Keratinocyte (primary cell): ENCODE measurements around the gene INTS14. TPM values are rescaled to one million over a fixed set of nuclear protein-coding genes. Genes with fewer than 3 reads are reported as not detected.

Source experiments
- DNase-seq: peaks from one replicate; pipeline ENCODE4 v3.0.0-alpha.2; 2011; ENCODE audit warnings: low read depth, missing footprints, low spot score
- FAIRE-seq: peaks from 2 replicates; lab custom pipeline; 2011; peaks lifted over from hg19 to GRCh38; lab: Jason Lieb, UNC
- H2AFZ ChIP-seq: 2 replicates; pipeline ENCODE4 v1.6.0; 2012; ENCODE audit warnings: low read length, control low read depth, inconsistent platforms; ENCODE audit not compliant: control insufficient read depth
- H3K27ac ChIP-seq: 2 replicates; pipeline ENCODE4 v1.5.1; 2011; ENCODE audit warnings: low read length; ENCODE audit not compliant: control insufficient read depth, insufficient read depth
- H3K27me3 ChIP-seq: 3 replicates; pipeline ENCODE4 v1.6.0; 2011; ENCODE audit warnings: low read length; ENCODE audit not compliant: control insufficient read depth, insufficient read depth; ENCODE audit errors: extremely low read depth
- H3K36me3 ChIP-seq, 2 experiments: 2 replicates in 1 of 2; 3 replicates in 1 of 2; pipeline ENCODE4 v1.5.1; 2011; ENCODE audit warnings: low read length in 2 of 2, mild to moderate bottlenecking in 1 of 2; ENCODE audit not compliant: control insufficient read depth in 2 of 2, insufficient read depth in 2 of 2; ENCODE audit errors: extremely low read depth in 1 of 2
- H3K4me1 ChIP-seq: 3 replicates; pipeline ENCODE4 v1.5.1; 2011; ENCODE audit warnings: low read length; ENCODE audit not compliant: control insufficient read depth, insufficient read depth; ENCODE audit errors: extremely low read depth
- H3K4me2 ChIP-seq: 3 replicates; pipeline ENCODE4 v1.6.0; 2011; ENCODE audit warnings: low read depth, low read length; ENCODE audit not compliant: control insufficient read depth, insufficient read depth; ENCODE audit errors: extremely low read depth
- H3K4me3 ChIP-seq, 3 experiments: fragments of 200-600 bp in 1 of 3; sonication (generic) in 1 of 3; 2 replicates in 2 of 3; 3 replicates in 1 of 3; pipeline ENCODE4 v1.5.1; 2011 to 2016; ENCODE audit warnings: low read length in 3 of 3, mild to moderate bottlenecking in 3 of 3, control low read depth in 2 of 3, inconsistent platforms in 1 of 3, low read depth in 1 of 3, mixed read lengths in 1 of 3, mixed run types in 1 of 3, moderate library complexity in 1 of 3; ENCODE audit not compliant: control insufficient read depth in 2 of 3, insufficient read depth in 2 of 3; ENCODE audit errors: extremely low read depth in 1 of 3
- H3K79me2 ChIP-seq: 2 replicates; pipeline ENCODE4 v1.6.0; 2012; ENCODE audit warnings: low read length; ENCODE audit not compliant: control insufficient read depth, insufficient read depth
- H3K9ac ChIP-seq: 3 replicates; pipeline ENCODE4 v1.6.0; 2011; ENCODE audit warnings: low read length; ENCODE audit not compliant: control insufficient read depth, insufficient read depth; ENCODE audit errors: extremely low read depth
- H3K9me1 ChIP-seq: 3 replicates; pipeline ENCODE4 v1.6.0; 2011; ENCODE audit warnings: low read length; ENCODE audit not compliant: control insufficient read depth, insufficient read depth; ENCODE audit errors: extremely low read depth
- H3K9me3 ChIP-seq: 2 replicates; pipeline ENCODE4 v1.5.1; 2012; ENCODE audit warnings: low read depth, low read length; ENCODE audit not compliant: control insufficient read depth
- H4K20me1 ChIP-seq: 3 replicates; pipeline ENCODE4 v1.6.0; 2011; ENCODE audit warnings: low read length; ENCODE audit not compliant: control insufficient read depth, insufficient read depth; ENCODE audit errors: extremely low read depth
- EZH2 ChIP-seq: IDR thresholded peaks from one replicate; pipeline ENCODE4 v1.6.1; 2012; ENCODE audit warnings: inconsistent platforms, mild to moderate bottlenecking, low read length, moderate library complexity
- dilution Hi-C: fragments of 300-500 bp; cut with MboI; formaldehyde crosslinking; loops from one replicate; pipeline ENCODE4 v1.7.0; 2020; ENCODE audit warnings: low sequenced_read_pairs; ENCODE audit not compliant: extremely low pct_ligation_motif_present
- polyA plus RNA-seq, 5 experiments: library from polyadenylated mRNA; depleted of rRNA in 3 of 5; stranded (reverse) in 3 of 5; stranded (forward) in 1 of 5; unstranded in 1 of 5; fragments of >200 nt; gene quantifications; 1 replicate in 1 of 5; 2 replicates in 3 of 5; 3 replicates in 1 of 5; pipeline versions ENCODE4 v1.2.1 to v1.2.3, GENCODE V29; 2011 to 2012; ENCODE audit warnings: missing spikeins in 2 of 5, low read depth in 1 of 5, low replicate concordance in 1 of 5
- TF ChIP-seq, protein P1 (sequence below), 3 experiments: IDR thresholded peaks in 1 of 3; conservative IDR thresholded peaks in 1 of 3; optimal IDR thresholded peaks in 1 of 3; 2 replicates in 2 of 3; 3 replicates in 1 of 3; pipeline versions ENCODE3 to v1.5.1; 2011; ENCODE audit warnings: low read length in 3 of 3, mild to moderate bottlenecking in 3 of 3, moderate library complexity in 2 of 3, control low read depth in 1 of 3, inconsistent platforms in 1 of 3; ENCODE audit not compliant: insufficient read depth in 2 of 3; ENCODE audit errors: extremely low read depth in 1 of 3

Gene INTS14
- polyA plus RNA-seq, 1 donor (not counting 4 experiments of a cell fraction or from before 2014, with no cell fraction given), result 51.0 TPM

DNA sequence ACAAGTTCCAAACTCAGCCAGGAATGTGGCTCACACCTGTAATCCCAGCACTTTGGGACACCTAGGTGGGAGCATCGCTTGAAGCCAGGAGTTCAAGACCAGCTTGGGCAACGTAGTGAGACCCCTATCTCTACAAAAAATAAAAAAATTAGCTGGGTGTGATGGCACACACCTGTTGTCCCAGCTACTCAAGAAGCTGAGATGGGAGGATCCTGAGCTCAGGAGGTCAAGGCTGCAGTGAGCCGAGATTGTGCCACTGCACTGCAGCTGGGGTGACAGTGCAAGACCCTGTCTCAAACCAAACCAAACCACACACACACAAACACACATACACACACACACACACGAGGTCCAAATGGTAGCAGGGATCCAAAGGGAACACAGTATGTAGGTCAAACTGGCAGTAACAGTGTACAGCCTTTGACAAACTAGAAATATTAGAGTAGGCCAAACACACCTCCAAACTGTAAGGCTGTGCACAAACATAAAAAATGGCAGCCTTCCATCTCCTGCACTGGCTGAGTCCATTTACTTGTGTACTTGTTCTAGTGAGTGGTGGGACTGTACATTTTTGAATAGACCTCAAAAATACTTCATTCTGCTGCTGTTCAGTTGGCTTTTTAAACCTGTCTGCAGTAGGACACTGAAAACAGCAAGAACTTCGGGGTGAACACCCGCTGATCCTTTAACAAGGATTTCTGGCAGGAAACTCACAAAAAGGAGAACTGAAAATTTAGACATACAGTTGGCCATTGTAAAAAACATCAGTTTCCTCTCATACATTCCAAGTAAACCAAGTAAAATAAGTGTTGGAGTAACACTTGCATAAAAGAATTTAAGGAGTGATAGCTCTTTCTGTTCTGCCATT, 33.6 kb downstream of the INTS14 start:
- no peak overlapping the region for H3K9ac ChIP-seq
- dilution Hi-C loops, result no loop called here
- TF ChIP-seq, protein P1, sequence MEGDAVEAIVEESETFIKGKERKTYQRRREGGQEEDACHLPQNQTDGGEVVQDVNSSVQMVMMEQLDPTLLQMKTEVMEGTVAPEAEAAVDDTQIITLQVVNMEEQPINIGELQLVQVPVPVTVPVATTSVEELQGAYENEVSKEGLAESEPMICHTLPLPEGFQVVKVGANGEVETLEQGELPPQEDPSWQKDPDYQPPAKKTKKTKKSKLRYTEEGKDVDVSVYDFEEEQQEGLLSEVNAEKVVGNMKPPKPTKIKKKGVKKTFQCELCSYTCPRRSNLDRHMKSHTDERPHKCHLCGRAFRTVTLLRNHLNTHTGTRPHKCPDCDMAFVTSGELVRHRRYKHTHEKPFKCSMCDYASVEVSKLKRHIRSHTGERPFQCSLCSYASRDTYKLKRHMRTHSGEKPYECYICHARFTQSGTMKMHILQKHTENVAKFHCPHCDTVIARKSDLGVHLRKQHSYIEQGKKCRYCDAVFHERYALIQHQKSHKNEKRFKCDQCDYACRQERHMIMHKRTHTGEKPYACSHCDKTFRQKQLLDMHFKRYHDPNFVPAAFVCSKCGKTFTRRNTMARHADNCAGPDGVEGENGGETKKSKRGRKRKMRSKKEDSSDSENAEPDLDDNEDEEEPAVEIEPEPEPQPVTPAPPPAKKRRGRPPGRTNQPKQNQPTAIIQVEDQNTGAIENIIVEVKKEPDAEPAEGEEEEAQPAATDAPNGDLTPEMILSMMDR (optimal IDR thresholded peaks at IDR 0.05 in 1 of 3, IDR thresholded peaks at IDR 0.05 in 1 of 3, conservative IDR thresholded peaks at IDR 0.05 in 1 of 3; ENCODE audit: extremely low read depth in 1 of 3, insufficient read depth in 2 of 3, low read length in 3 of 3), result no peak
- TF ChIP-seq EZH2, result no peak
- H3K27me3 ChIP-seq, result no peaks in the 10 kb centered on the region
- FAIRE-seq (no peak), DNase-seq (no peak)
- no peak overlapping the region for H2AFZ ChIP-seq
- H3K9me3 ChIP-seq, result no peaks in the 10 kb centered on the region
- H3K79me2 ChIP-seq, result no peaks in the 10 kb centered on the region
- H3K9me1 ChIP-seq, result no peaks in the 10 kb centered on the region
- H3K4me1 ChIP-seq, result peaks cover 10% of the 10 kb centered on the region
- no peaks in the 10 kb centered on the region for H4K20me1 ChIP-seq
- H3K4me2 ChIP-seq, result no peak overlapping the region
- no peak overlapping the region for H3K4me3 ChIP-seq
- no peak overlapping the region for H3K27ac ChIP-seq
- peaks cover 9 to 38% of the 10 kb centered on the region in 2 experiments for H3K36me3 ChIP-seq

DNA sequence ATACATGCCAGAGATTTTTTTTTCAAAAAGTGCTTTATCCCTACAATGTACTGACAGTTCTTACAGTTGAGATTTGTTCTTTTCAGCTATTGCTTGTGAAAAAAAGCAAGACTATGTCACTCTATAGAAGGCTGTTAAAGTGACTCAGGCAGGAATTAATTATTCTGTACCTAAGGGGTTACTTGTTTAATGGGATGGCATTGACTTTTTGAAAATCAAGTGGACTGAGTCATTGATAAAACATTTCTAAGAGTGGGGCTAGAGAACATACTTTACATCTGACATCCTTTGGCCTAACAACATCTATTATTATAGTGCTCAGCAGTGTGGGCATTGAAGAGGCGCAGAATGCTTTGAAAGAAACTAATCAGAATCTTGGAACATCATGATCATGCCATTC, 34.3 kb downstream of the INTS14 start:
- no peak overlapping the region for H2AFZ ChIP-seq
- no peak overlapping the region for H3K9ac ChIP-seq
- H4K20me1 ChIP-seq, result no peaks in the 10 kb centered on the region
- no peaks in the 10 kb centered on the region for H3K79me2 ChIP-seq
- dilution Hi-C loops, result no loop called here
- H3K4me2 ChIP-seq, result no peak overlapping the region
- H3K4me1 ChIP-seq, result peaks cover 10% of the 10 kb centered on the region
- H3K27me3 ChIP-seq, result no peaks in the 10 kb centered on the region
- H3K36me3 ChIP-seq, result peaks cover 10 to 33% of the 10 kb centered on the region in 2 experiments
- no peak overlapping the region for H3K4me3 ChIP-seq
- no peaks in the 10 kb centered on the region for H3K9me3 ChIP-seq
- TF ChIP-seq, protein P1 (optimal IDR thresholded peaks at IDR 0.05 in 1 of 3, IDR thresholded peaks at IDR 0.05 in 1 of 3, conservative IDR thresholded peaks at IDR 0.05 in 1 of 3; ENCODE audit: extremely low read depth in 1 of 3, insufficient read depth in 2 of 3, low read length in 3 of 3), result no peak
- TF ChIP-seq EZH2, result no peak
- H3K9me1 ChIP-seq, result no peaks in the 10 kb centered on the region
- no peak for DNase-seq
- H3K27ac ChIP-seq, result no peak overlapping the region
- FAIRE-seq, result no peak
